CD4-positive, alpha-beta T cell treated with Interleukin-10 for 1 hour (primary cell): ENCODE measurements around the gene EID3.
"Not testable (repeated sequence)": the region's sequence is repeated elsewhere in the genome, so short reads cannot be mapped to it uniquely, and the experiment has no call there.

Experiments
- DNase-seq: peaks from one replicate; pipeline ENCODE4 v3.0.0-alpha.2; 2020

EID3 gene

DNA sequence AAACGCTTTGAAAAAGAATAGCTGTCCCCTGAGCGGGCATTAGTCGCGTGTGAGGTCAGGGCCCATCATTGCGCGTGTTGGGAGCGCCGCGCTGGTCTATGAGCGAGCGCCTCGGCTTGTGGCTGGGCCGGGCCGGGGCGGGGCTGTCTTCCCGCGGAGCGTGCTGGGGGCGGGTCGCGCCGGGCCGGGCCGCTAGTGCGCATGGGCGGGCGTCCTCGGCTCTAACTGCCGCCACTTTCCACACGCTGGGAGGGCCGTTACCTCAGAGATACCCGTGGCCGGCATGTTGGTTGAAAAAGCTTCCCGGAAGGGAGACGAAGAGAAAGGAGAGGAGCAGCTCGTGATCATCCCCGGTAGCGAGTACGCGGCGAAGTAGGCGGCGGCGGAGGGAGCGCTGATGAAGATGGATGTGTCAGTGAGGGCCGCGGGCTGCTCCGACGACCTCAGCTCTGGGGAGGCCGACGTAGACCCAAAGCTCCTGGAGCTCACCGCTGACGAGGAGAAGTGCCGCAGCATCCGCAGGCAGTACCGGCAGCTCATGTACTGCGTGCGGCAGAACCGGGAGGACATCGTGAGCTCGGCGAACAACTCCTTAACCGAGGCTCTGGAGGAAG lies at the start of gene EID3:
EID3 (plus strand) TSS at position 202 of the 614 bp plus-strand sequence; CDS start at position 398, 196 bp downstream.
- DNase-seq = peak; percentile 93

DNA sequence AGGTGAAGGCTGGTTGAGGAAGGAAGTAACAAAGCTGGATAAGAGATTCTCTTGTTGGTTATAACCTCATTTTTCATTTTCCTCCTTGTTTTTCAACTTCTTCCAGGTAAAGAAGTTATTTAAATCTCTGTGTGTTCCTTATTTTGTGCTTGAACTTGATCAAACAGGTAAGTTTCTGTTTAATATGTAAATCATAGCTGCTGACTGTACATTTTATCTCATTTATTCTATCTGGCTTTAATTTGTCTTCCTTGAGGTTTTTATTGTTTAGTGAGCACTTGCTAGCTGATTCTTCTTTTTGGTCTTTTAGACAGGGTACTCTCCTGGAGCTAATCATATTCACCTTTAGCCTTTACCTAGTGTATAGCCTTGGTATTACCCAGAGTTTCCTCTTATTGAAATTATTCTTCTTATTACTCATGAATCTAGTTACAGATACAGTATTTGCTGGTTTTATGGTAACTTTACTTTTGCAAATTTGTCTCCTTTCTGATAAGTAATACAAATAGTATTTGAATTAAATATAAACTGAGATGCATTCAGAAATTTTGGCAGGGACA lies 45.5 kb upstream of the EID3 start:
- DNase-seq = no peak

DNA sequence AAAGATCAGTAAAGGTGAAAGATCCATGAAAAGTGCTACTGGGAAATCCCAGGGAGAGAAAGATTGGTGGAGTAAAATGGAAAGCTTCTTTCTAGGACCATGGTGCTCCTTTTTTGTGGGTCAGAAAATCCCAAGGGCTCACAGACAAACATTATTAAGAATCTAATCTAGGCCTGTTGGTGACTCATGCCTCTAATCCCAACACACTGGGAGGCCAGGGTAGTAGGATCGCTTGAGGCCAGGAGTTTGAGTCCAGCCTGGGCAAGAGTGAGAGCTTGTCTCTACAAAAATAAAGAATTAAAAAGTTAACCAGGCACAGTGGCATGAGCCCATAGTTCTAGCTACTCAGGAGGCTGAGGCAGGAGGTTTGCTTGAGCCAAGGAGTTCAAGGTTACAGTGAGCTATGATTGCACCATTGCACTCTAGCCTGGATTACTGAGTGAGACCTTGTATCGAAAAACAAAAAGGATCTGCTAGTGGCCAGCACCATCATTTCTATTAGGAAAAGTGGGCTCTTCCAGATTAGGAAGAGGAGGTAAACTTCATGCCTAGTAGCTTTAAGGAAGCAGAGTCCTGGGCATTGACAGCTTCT lies 45.0 kb upstream of the EID3 start:
- no peak for DNase-seq

DNA sequence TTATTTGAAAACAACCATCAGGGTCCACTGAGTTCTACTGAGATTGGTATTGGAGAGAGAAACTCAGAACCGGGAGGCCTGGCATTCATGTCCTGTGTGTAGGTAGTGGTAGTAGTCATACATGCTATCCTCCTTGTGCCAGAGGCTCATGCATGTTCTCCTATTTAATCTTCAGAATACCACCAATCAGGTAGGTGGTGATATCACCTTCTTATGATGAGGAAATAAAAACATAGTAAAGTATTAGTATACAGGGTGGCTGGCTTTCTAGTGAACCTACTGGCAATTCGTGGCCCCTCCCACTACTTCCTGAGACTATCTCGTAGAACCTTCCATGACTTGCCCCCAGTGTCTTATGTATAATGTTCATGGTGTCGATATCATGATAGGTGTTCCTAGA lies 40.5 kb upstream of the EID3 start:
- DNase-seq = no peak

DNA sequence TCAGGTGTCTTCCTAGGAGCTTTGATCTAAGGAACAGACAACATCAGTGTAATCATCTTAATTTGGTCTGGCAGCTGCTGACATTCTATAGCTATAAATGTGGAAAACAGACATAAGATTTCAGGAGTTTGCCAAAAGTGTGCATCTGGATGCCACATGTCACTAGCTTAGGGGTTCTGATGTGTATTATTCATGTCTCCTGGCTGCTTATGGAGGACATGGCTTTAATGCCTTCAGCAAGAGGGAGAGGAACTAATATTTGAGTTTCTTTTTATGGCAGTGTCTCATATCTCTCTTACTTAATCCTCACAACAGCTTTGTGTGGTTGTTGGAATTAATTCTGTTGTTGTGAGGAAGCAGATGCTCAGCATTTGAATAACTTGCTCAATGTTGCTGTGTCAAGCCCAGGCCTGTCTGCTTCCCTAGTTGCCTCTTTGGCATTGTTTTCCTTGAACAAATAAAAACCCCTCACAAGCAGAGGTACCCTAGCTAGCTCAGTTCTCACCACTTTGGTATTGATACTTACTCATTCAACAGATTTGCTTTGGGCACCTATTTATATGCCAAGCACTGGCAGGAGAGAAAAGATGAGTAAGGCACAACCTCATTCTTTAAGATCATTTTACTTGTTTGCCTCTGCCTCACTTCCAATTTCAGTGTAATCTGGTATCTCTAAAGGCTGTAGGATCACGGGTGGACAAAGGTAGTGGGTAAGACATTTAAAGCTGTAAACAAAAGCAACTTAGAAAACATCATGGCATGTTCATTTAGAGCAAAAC lies 39.8 kb upstream of the EID3 start:
- DNase-seq = no peak

DNA sequence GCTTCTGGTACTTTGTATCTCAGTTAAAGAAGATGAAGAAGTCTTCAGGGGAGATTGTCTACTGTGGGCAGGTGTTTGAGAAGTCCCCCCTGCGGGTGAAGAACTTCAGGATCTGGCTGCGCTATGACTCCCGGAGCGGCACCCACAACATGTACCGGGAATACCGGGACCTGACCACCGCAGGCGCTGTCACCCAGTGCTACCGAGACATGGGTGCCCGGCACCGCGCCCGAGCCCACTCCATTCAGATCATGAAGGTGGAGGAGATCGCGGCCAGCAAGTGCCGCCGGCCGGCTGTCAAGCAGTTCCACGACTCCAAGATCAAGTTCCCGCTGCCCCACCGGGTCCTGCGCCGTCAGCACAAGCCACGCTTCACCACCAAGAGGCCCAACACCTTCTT lies 38.1 kb upstream of the EID3 start:
- not testable (repeated sequence) for DNase-seq

DNA sequence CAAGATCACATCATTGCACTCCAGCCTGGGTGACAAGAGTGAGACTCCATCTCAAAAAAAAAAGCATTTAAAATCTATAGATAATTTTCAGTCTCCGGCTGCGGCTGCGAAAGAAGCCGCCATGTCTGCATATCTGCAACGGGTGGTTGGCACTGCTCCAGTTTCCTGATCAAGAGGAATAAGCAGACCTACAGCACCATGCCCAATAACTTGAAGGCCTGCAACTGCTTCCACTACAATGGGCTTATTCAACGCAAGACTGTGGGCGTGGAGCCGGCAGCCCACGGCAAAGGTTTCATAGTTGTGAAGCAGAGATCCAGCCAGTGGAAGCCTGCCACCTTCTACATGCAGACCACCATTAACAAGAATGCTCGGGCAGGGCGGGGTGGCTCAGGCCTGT lies 30.6 kb upstream of the EID3 start:
- no peak for DNase-seq

DNA sequence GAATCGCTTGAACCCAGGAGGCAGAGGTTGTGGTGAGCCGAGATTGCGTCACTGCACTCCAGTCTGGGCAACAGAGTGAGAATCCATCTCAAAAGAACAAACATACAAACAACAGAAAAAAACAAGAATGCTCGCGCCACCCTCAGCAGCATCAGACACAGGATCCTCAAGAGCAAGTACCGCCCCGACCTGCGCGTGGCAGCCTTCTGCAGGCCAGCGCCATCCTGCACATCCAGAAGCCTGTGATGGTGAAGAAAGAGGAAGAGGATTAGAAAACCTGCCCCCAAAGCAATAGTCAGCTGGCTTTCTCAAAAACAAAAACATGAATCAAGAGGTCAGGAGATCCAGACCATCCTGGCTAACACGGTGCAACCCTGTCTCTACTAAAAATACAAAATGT lies 30.0 kb upstream of the EID3 start:
- DNase-seq = no peak

DNA sequence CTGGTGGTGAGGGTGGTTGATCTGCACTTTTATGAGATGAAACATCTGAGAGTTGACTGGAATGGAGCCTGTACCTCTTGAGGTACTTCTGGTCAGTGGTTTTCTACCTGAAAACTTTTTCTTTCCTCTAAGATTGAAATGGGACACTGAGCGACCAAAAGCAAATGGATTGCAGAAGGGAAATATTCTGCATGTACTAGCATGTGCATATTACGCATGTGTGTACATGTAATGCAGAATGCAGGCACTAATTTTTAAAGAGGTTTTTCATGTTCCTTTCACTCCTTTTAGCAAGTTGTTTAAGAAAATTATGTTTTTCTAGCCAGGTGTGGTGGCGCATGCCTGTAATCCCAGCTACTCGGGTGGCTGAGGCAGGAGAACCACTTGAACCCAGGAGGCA lies 28.7 kb upstream of the EID3 start:
- no peak for DNase-seq

DNA sequence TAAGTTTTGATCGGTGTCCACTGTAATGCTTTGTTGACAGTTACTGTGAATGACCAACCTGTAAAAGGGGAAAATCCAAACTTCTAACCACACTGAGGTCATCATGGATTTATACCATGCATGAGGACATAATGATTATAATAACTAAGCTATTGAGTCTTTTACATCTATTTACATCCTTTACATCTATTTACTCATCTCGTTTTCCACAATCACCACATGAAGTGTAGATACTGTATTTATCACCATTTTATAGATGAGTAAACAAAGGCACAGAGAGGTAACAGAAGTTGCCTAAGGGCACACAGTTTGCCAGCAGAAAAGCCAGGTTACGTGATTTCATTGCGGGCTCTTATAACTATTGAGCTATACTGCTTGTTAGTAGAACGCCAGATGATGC lies 27.9 kb upstream of the EID3 start:
- DNase-seq = no peak

DNA sequence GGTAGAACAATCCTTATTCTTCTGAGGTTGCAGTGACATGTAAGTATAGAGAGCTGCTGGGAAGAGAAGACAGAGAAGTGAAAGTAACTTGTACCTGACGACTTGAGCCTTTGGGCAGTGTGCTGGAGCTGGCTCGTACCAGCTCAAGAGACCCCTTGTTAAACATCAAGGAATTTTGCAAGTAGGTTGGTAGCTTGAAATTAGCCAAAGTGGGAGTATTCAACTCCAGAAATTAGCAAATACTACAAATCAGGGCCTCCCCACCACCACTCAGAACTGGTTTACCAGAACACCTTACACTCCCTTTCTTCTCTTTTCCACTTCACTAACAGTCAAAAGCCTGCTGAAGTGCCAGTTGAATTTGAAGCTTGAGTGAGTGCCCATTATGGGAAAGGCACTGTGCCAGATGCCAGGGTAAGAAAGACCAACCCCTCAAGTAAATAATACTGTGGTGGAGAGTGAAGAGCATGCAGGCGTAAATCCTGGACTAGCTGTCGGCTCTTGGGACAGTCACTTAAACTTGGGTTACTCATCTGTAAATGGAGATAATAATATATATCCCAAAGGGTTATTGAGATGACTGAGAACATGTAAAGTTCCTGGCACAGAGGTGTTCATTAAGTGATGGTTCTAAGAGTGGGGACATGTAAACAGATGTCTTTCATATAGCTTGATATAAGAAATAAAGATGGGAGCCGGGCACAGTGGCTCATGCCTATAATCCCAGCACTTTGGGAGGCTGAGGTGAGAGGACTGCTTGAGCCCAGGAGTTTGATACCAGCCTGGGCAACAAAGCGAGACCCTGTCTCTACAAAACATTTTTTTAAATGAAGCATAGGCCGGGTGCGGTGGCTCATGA lies 27.0 kb upstream of the EID3 start:
- DNase-seq = no peak

DNA sequence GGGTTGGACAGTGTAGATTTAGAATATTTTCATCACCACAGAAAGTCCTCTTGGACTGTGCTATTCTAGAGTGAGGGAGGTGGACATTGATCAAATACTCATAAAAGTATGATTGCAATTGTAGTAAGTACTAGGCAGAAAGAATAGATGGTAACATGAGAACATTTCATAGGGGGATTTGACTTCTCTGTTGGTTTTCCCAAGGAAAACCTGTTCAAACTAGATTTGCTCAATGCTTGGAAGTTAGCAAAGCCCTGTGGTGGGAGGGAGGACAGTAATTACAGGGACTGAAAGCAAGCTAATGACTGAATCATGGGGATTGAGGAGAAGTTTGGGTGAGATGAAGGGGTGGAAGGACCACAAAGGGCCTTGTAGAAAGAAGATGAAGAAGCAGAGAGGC lies 24.4 kb upstream of the EID3 start:
- DNase-seq = no peak

DNA sequence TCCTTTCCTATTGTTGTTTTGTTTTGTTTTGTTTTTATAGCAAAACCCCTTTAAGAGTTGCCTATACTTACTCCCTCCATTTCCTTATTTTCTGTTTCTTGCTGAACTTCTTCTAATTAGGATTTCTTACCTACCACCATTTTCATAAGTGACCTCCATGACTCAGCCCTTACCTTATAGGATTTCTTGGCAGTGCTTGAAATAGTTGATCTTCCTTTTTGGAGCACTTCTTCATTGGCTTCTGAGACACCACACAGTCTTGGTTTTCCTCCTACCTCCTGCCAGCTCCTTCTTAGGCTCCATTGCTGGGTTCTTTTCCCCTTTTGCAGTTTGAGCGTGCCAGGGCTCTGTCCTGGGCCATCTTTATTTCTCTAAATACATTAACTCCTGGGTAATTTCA lies 23.4 kb upstream of the EID3 start:
- DNase-seq = no peak

DNA sequence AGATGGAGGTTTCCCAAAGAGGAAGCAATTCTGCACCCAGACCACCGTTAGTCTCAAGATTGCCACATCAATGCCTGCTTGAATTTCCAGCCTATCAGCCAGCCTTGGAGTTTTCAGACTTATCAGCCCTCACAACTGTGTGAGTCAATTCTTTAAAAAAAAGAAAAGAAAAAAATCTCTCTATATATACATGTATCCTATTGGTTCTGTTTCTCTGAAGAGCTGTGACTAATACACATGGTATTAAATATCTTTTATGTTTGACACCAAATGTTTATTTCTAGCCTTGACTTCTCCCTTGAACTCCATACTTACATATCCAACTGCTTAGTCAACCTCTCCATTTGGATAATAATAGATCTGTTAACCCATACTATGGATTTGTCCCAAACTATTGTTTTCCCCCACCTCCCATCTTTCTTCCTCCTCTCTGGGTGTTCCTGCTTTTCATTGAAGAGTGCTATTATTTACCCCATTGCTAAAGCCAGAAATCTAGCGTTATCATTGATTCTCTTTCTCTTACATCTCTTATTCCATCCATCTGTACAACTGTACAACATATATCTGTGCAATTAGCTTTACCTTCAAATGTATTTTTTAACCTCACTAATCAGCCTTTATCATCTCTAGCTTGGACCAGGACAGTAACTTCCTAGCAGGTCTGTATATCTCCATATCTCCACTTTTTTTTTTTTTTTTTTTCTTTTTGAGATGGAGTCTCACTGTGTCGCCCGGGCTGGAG lies 22.7 kb upstream of the EID3 start:
- no peak for DNase-seq

DNA sequence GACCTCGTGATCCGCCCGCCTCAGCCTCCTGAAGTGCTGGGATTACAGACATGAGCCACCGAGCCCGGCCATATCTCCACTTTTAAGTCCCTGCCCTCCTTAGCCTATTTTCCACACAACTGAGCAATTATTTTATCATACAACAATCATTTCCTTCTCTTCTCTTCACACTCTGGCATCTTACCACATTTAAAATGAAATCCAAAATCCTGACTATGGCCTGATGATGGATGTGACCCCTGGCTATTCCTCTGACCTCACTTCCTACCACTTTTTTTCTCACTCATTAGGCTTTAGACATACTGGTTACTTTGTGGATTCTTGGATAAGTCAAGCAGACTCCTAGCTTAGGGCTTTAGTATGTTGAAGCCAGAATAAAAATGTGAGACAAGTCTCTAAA lies 21.9 kb upstream of the EID3 start:
- no peak for DNase-seq

DNA sequence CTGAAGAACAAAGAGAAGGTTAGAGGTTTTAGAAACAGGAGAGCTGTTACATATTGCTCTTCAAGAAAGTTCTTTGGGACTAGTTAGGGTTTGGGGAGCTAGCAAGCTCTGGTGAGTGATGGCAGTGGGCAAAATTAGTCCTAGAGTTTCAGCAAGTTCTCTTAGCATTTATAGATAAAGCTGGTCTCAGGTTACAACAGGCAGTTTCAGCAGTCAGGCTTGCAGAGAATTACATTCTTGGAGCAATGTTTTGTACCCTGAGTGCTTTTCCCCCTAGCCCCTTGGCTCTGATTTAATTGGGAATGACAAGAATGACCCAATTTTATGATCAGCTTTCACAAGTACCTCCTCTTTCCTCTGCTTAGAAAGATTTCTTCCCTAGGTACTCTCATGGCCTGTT lies 21.4 kb upstream of the EID3 start:
- no peak for DNase-seq

DNA sequence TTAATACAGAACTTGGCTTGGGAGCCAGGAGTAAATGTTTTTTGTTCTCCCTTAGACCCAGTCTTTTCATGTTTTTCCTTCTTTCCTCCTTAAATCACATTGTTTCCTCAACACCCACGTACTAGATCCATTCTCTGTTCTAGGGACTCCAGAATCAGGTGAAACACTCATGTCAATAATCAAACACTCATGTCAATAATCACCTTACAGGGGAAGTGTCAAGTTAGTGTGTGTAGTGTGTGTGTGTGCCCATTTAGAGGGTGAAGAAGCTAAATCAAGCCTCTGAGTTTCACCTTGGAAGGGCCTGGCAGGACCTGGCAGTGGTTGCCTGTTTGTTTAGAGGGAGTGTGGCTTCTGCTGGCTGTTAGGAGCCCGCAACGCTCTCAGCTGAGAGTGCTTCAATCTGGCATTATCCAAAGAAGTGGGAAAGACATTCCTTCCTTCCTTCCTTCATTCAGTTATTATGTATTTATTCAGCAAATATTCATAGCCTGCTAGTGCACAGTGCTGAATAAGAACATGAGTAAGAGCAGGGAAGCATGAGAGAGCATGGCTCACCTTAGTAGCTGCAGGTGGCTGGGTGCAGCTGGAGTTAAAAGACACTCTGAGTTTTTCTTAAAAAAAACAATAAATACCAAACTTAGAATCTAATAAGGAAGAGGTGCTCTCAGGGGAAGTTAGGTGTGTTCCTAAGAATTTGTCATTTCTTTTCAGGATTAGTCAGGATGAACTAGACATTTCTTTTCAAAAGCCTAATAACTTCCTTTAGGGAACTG lies 17.6 kb upstream of the EID3 start:
- DNase-seq = no peak

DNA sequence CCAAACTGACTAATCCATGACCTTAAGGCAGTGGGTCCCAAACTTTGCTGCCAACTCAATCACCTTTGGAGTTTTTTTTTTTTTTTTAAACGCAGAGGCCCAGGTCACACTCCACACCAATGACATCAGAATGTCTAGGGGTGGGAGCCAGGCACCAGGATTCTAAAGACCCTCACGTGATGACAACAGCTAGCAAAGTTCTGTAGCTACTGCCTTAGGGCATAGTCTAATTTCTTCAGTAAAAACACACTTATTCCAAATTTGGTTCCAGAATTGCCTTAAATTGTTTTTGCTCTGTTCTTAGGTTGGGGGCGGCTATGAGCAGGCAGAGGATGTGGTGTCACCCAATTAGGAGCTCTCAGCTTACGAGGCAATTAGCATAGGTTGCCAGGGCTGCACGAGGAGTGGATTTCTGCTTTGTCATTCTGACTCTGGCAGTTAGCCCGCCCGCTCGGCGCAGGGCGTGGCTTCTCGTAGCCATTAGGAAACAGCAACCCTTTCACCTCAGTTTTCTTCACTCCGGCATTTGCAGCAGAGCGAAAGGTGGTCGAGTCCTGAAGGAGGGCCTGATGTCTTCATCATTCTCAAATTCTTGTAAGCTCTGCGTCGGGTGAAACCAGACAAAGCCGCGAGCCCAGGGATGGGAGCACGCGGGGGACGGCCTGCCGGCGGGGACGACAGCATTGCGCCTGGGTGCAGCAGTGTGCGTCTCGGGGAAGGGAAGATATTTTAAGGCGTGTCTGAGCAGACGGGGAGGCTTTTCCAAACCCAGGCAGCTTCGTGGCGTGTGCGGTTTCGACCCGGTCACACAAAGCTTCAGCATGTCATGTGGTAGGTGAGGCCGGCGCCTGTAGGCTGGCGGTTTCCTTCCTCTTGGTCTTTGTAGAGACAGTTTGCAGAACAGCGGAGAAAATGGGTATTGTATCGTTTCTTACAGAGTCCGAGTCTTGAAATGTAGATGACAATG lies 16.7 kb upstream of the EID3 start:
- DNase-seq = peak; percentile 90

DNA sequence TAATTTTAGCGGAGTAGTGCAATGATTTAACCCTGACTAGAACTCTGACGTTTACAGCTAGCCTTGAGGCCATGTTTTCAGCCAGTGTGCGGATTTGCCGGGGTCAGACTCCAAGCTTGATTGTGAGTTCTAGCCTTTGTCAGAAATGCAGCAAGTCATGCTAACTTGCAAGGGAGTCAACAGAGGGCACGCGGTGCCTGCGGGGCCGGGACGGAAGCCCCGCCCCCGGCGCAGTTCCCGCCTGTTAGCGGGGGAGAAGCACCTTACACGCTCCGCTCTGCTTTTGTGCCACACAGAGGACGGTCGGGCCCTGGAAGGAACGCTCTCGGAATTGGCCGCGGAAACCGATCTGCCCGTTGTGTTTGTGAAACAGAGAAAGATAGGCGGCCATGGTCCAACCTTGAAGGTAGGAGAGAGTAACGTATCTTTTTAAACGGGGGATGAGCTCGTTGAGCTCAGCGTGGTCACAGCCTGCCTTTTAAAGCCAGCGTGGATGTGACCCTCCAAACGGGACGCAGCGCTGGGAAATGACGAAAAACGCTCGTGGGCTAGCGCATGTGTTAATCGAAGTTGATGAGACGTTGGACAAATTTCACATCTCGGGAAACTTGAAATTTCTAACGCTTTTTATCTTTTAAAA lies 14.8 kb upstream of the EID3 start:
- DNase-seq = peak; percentile 88

DNA sequence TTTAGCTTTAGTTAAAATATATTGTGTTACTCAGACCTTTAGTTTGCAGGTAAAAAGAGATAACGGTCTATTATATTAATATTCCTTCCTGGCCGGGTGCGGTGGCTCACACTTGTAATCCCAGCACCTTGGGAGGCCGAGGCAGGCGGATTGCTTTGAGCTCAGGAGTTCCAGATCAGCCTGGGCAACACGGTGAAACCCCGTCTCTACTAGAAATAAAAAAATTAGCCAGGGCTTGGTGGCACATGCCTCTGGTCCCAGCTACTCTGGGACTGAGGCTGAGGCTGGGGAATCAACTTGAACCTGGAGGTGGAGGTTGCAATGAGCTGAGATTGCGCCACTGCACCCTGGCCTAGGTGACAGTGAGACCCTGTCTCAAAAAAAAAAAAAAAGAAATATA lies 13.2 kb upstream of the EID3 start:
- DNase-seq = no peak
